Measurements from ENCODE around the gene VRK2.
A peak's percentile ranks its signal among the peaks of the same experiment; 100 is the strongest.
"Not testable (repeated sequence)": the region's sequence is repeated elsewhere in the genome, so short reads cannot be mapped to it uniquely, and the experiment has no call there.

VRK2 gene

DNA sequence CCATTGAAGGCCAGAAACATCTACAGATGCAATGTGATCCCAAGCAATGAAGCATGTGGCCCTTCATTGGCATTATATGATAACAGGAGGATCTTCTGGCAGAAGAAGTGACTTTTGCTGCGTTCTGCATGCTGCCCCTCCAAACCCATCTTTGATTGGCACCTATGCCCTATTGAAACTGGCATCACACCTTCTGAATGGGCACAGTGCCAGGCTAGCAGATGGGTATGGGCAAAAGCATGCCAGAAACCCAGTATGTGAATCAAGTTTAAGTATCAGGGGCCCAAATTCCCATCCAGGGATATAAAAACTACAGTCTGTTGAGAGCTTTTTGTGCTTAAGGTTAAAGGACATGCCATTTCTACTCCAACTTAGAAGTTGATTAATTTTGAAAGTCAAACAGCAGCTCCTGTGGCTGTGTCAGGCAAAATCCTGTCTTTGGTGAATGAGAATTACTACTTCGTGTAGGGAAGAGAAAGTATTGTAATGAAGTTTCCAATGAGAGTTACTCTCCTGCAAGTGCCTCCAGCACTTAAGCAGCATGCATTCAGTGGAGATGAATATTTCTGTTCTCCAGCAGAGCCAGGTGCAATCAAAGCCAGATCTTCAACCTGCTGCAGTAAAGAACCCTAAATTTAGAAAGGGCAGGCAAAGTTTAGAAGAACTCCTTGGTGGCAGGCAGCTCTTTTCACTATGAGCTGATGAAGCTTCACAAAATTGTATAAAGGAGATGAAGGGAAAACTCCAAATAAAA lies 8.6 kb downstream of the VRK2 start:
- no peak for DNase-seq

DNA sequence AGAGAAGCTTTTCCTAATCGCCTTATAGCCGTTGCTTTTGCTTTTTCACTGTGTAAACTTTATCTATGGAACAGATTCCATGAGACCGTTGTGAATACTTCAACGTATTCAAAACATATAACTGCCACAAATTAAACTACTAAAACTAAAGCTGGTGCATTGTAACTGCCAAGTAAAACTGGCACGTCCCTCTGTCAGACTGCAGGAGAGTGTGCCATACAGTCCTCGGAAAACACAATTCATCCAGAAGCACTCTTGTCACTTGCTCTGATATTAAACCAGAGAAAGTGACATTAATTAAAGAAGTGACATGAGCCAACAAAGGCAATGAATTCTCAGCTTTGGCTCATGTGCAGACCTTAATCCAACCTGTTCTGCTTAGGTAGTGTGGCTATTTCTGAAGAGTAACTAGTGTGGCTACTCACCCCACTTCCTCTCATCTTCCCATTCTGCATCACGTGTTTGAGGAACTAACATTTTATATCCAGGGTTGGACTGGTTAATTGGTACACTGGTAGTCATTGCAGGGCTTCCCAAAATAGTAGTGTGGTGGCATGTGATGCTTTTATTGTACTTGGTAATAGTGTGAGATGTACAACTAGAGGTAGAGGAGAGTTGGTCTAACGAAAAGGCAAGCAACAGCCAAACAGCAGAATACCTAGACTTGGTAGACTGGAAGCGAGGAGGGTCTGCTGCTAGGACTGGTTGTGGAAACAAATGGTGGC lies 9.7 kb downstream of the VRK2 start:
- no peak for DNase-seq

DNA sequence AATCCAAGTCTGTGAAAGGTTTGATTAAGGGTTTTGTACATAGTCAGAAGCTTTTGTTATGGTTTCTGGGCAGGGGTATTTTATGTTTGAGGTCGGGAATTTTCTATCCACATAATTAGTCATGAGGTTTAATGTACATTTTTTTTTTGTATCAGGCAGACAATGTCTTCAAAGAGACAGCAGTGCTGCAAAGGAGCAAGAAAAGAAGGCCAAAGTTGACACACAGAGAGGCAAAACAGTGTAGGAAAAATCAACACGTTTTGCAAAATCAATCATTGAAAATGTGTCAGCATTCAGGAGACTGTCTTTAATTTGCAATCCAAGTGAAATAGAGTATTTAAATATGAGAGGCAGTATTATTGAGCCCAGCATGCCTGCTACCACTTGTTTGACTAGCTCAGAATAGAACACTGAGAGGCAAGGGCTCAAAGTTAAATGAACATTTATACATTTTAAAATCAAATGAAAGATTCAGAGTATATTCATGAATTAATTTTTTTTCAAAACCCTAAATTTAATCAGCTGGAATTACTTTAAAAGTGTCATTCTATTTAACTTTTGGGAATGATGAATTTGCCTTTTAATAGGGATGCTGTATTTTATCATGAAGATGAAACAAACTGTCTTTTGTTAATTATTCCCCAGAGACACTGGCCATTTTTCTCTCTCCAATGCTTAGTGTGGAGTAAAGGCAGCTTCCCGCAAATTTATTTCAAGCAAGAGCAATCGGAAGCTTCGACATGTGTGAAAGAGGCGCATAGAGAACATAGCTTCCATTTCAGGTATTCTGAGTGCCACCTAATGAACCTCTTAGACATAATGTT lies 11.3 kb downstream of the VRK2 start:
- DNase-seq = no peak

DNA sequence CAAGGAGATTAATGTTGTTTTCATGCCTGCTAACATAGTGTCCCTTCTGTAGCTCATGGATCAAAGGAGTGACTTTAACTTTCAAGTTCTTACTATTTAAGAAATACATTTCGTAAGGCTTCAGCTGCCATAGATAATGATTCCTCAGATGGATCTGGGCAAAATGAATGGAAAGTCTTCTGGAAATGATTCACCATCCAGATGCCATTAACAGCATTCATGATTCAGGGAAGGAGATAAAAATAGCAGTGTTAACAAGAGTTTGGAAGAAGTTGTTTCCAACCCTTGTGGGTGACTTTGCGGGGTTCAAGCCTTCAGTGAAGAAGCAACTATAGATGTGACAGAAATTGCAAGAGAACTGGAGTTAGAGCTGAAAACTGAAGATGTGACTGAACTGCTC lies 17.0 kb downstream of the VRK2 start:
- no peak for DNase-seq

GRCh38 chr2:58064086-58064485 lies 17.5 kb downstream of the VRK2 start:
- no peak for DNase-seq

DNA sequence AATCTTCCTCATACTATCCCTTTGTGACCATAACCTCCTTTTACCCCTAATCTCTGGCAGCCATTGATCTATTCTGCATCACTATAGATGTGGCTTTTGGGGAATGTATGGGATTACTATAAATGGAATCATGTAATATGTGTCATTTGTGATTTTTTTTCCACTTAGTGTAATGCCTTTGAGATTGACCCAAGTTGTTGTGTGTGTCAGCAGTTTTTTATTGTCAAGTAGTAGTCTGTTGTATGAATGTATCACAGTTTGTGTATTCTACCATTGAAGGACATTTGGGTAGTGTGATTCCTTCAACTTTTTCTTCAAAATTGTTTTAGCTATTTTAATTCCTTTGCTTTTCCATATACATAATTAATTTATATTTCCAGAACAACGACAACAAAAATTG lies 18.6 kb downstream of the VRK2 start:
- no peak for DNase-seq

DNA sequence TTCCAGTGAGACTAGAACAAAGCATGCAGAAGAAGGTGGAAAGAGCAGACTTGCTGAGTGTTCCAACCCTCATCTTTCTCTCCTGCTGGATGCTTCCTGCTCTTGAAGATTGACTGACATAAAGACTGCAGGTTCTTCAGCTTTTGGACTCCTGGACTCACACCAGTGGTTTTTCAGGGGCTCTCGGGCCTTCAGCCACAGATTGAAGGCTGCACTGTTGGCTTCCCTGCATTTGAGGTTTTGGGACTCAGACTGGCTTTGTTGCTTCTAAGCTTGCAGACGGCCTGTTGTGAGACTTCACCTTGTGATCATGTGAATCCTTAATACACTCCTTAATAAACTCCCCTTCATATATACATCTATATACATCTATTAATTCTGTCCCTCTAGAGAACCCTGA lies 20.4 kb downstream of the VRK2 start:
- DNase-seq = no peak

DNA sequence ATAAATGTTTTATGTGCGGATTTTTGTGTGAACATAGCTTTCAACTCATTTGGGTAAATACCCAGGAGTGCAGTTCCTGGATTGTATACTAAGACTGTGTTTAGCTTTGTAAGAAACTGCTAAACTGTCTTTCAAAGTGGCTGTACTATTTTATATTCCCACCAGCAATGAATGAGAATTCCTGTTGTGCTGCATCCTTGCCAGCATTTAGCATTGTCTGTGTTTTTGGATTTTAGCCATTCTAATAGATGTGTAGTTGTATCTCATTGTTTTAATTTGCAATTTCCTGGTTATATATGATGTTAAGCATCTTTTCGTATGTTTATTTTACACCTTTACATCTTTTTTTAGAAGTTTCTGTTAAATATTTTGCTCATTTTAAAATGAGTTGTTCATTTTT lies 24.2 kb downstream of the VRK2 start:
- DNase-seq = no peak

DNA sequence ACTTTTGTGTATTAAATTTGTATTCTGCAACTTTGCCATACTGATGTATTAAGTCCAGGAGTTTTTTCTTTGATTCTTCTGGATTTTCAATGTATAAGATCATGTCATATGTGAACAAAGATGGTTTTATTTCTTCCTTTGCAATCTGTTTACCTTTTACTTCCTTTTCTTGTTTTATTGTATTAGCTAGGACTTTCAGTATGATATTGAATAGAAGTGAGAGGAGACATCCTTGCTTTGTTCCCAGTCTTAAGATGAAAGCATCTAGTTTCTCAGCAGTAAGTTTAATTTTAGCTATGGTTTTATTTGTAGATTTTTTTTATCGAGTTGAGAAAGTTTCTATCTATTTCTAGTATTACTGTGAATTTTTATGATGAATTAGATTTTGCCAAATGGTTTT lies 25.5 kb downstream of the VRK2 start:
- DNase-seq = no peak

- DNase-seq = no peak
Observed at GRCh38 chr2:58073008-58073407, 26.4 kb downstream of the VRK2 start.

- DNase-seq = no peak
Observed at GRCh38 chr2:58073751-58074150, 27.1 kb downstream of the VRK2 start.

DNA sequence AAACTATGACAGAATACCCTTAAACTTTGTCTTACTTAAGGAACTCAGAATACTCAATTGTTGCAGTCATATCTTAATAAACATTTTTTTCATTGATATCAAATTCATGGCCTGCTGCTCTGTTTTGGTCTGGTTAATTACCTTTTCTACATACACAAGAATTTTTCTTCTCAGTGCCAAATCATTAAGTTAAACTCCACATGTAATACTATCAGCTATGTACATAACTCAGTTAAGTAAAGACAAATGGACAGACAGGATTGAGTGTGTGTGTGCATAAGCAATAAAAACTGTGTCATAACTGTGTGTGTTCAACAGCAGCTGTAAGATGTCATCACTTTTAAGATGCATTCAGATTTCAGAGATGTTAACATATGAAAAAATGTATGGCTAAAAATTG lies 34.4 kb downstream of the VRK2 start:
- DNase-seq = no peak

DNA sequence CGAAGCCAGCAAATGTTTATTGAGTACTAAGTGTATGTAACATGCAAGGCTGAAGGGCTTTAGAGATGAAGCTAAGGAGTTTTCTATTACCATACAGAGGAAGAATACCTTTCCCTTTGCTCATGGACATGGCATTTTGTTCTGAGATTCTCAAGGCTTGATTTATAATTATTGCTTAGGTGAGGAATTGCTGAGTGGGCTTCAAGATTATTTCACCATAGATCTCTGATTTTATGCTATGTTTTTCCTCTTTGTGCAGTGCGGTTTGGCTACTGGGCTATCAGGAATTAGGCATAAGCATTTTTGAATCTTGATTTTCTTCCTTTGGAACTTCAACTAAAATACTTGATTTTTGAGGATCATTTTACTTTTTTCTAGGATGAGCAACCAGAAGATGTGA lies 42.5 kb downstream of the VRK2 start:
- no peak for DNase-seq

DNA sequence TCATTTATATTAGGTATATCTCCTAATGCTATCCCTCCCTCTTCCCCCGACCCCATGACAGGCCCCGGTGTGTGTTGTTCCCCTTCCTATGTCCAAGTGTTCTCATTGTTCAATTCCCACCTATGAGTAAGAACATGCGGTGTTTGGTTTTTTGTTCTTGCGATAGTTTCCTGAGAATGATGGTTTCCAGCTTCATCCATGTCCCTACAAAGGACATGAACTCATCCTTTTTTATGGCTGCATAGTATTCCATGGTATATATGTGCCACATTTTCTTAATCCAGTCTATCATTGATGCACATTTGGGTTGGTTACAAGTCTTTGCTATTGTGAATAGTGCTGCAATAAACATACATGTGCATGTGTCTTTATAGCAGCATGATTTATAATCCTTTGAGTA lies 46.2 kb downstream of the VRK2 start:
- not testable (repeated sequence) for DNase-seq

DNA sequence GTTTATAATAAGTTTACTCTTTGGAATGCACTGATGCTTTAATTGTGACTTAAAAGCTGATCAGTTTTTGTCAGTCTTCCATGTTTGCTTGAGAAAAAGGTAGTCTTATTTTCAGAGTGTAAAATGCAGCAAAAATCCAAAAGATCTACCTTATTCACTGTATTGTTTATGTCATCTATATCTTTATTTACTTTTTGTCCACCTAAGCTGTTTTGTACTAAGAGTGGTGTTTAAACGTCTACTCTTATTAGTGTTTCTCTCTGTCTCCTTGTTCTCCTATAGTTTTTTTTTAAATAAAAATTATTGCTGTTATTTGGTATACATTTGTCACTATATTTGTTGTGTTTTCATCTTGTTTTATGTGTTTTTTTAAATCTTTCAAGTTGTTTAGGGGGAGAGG lies 50.4 kb downstream of the VRK2 start:
- no peak for DNase-seq

DNA sequence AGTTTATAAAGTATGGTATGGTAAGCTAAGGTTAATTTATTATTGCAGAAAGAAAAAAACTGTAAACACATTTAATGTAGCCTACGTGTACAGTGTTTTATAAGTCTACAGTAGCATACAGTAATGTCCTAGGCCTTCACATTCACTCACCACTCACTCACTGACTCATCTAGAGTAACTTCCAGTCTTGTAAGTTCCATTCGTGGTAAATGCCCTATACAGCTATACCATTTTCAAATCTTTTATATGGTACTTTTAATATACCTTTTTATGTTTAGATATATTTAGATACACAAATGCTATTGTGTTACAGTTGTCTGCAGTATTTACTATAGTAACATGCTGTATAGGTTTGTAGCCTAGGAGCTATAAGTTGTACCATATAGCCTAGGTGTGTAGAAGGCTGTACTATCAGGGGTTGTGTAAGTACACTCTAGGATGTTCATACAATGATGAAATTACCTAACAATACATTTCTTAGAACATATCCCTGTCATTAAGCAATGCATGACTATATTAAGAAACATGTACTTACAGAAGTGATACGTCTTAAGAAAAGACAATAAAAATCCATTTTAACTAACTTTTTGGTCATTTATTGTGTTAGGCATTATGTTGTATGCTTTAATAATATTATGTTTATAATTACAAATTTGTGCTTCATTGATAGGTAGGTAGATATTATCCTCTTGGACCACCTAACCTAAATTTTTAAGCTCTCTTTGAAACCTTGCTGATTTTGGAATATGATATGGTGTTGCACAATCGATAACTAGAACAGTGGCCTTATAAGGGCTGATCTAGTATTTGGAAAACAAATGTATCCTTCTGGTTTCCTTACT lies 51.9 kb downstream of the VRK2 start:
- no peak for DNase-seq

GRCh38 chr2:58099096-58099769 lies 52.6 kb downstream of the VRK2 start:
- DNase-seq = no peak

DNA sequence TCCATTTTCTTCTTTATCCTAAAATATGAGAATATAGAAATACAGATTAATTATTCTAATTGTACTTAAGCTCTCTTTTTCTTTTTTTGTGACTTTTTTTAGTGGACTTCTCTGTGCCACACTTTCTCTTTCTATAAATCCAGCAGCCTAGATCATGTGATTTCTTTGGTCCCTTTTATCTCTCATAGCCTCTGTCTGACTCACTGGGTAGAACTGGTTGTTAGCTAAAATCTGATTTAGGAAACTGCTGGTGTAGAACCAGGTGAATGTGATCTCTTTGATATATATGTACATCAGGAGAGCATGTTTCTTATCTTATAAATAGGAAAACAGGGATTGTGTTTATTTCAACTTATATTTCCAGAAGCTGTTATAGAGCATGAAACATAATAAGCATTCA lies 54.9 kb downstream of the VRK2 start:
- no peak for DNase-seq

DNA sequence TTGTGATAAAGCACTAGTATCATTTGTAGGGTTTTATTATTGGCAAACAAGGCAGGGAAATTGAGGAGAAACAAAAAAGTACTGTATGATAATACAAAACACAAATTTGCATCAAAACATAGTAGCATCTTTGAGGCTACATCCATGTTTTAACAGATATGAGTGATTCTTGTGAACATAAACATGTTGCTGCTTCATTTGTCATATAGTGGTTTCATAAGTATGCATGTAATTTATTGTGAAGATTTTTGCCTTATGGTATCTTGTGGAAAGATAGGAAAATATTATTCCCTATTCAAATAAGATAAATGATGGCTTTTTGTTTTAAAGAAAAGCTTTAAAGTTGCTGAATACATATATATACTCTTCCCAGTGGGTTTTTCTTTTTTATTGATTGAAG lies 60.3 kb downstream of the VRK2 start:
- no peak for DNase-seq

- peak; percentile 77 for DNase-seq
Observed at GRCh38 chr2:58107803-58108710, 61.5 kb downstream of the VRK2 start.

DNA sequence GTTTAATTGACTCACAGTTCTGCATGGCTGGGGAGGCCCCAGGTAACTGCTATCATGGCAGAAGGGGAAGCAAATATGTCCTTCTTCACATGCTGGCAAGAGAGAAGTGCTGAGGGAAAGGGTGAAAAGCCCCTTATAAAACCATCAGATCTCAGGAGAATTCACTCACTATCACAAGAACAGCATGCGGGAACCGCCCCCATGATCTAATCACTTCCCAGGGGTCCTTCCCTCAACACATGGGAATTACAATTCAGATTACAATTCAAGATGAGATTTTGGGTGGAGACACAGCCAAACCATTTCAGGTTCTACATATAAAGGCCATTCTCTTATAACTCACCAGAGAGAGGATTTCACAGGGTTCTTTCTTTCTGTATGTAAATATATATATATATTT lies 62.9 kb downstream of the VRK2 start:
- no peak for DNase-seq

Measured in amniotic stem cell (primary cell).